NCI-H526 treated with DMSO at 0.1 percent for 48 hours (cell line): ENCODE measurements around the gene C14orf93.
"Not testable (repeated sequence)": the region's sequence is repeated elsewhere in the genome, so short reads cannot be mapped to it uniquely, and the experiment has no call there.

ENCODE experiments used
- DNase-seq: peaks from one replicate; lab custom pipeline; 2025; lab: John Stamatoyannopoulos, UW

C14orf93 gene

DNA sequence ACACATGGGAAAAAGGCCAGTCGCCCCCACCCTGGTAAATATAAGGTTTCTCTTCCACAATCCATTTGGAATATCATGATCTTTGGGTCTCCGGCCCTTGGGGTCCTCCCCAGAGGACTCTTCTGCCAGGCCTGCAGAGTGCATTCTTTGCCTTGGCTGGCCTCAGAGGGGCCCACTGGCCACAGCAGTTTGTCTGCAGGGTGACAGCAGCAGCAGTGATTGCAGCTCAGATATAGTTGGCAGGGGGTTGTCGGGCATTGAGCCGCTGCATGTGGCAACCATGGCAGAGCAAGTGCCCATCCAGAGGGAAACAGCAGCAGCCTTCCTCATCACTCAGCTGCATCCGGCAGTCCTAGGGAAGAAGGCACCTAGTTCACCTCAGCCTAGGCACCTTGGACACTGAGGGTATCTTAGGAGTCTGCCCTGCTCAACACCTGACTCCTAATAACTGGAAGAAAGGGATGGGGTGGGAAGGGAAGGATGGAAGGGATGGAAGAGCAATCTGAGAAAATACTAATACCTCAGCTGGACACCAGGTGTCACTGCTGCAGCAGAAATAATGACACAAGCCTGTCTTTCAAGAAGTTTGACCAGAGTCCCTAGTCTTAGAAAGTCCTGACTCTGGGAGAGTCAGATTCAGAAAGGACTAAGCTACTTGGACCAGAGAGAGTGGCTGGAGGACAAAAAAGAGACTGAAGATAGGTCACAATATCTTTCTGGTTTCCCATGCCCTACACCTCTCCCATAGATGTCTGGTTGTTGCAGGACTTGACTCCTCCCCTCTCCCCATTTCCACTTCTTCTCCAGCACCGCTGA lies 36.5 kb downstream of the C14orf93 start:
- DNase-seq = no peak

DNA sequence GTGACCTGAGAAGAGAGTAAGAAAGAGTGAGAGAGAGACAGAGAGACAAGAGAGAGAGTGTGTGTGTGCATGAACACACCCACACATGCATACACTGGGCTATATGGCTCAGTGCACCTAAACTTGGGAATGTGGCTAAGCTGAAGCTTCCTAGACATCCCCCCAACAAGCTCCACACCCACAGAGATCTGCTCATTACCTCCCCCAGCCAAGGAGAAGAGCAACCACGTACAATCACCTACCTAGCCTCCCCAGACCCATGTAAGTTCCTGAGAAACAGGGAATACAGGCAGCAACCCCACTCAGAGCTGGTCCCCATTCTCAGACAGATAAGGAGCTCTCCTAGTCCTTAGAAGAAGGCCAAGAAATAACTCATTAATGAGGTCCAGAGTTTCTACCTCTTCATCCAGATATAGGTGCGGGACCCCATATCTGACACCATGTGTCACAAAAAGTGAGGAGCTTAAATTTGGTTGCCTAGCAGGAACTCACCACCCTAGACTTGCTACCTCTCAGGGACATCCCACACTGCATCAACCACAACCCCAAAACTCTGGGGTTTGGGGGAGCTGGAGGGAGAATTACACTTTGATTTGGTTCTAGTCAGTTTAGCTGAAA lies 37.5 kb downstream of the C14orf93 start:
- DNase-seq = no peak

DNA sequence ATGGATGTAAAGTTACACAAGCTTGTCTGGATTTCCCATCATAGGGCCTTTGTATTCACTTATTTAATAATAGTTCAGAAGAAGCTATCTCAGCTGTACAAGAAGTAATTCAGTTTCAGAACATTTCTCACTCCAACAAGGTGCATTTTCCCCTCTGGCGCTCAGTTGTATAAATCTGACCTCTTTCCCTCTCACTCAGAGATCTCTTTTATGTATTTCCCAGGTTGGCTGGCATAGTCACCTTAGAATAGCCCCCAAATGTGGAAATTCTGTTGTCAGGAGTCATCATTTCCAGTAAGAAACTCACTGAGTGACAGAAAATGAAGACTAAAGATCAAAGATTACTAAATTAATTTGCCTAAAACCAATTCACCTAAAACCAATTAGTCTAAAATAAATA lies 38.8 kb downstream of the C14orf93 start:
- no peak for DNase-seq

DNA sequence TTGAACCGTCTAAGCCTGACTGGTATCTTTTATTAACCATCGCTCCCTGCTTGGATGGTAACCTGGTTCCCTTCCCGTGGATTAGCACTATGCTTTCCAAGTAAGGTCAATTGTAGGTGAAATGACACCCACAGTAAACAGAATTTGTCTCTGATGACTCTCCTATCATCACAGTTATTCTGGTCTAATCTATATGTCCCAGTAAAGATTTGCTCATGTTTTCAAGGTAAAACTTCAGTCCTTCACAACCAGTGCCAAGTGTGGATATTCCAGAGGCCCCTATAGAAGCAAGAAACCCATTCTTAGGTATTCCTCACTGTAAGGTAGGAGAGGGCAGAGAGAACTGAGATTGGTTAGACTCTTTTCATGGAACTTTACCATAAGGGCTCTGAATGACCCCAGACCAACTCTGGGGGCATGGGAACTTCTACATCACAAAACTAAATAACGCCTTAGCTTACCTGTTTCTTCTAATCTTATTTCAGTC lies 43.1 kb downstream of the C14orf93 start:
- no peak for DNase-seq

DNA sequence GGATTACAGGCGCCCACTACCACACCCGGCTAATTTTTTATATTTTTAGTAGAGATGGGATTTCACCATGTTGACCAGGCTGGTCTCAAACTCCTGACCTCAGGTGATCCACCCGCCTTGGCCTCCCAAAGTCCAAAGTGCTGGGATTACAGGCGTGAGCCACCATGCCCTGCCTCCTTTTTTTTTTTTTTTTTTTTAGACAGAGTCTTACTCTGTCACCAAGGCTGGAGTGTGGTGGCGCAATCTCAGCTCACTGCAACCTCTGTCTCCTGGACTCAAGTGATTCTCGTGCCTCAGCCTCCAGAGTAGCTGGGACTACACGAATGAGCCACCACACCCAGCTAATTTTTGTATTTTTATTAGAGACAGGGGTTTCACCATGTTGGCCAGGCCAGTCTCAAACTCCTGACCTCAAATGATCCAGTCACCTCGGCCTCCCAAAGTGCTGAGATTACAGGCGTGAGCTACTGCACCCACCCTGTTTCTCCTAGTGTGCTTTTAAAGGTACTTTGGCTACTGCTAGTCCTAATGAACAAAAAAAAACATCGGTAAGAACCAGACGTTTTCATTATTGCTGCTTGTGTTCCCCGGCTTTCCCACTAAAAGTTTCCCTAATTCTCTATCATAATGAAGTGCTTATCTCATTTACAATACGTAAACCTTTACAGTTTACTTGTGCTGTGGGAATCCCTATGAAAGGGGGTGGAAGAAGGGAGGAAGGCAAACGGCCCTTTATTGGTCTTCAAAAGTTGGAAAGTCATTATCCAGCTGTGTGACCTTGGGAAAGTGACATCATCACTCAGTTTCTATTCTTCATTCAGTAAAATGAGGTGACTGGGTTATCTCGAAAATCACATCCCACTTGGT lies 43.8 kb downstream of the C14orf93 start:
- not testable (repeated sequence) for DNase-seq

DNA sequence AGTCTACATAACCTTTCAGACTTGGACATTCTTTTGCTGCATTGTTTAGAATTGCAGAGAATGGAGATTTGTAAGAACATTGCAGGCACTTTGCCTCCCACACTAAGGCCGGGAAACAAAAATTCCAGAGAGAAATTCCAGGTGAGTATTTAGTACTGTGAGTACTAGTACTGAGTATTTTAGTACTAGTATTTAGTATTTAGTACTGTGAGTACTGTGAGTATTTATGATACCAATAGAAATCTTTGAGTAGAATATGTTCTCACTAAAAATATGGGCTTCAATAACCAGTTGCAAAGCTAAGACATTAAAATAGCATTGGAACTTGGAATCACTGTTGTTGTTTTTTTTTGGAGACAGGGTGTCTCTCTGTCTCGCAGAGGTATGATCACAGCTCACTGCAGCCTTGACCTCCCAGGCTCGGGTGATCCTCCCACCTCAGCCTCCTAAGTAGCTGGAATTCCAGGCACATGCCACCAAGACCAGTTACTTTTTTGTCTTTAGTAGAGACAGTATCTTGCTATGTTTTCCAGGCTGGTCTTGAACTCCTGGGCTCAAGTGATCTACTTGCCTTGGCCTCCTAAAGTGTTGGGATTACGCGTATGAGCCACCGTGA lies 47.8 kb downstream of the C14orf93 start:
- DNase-seq = no peak

DNA sequence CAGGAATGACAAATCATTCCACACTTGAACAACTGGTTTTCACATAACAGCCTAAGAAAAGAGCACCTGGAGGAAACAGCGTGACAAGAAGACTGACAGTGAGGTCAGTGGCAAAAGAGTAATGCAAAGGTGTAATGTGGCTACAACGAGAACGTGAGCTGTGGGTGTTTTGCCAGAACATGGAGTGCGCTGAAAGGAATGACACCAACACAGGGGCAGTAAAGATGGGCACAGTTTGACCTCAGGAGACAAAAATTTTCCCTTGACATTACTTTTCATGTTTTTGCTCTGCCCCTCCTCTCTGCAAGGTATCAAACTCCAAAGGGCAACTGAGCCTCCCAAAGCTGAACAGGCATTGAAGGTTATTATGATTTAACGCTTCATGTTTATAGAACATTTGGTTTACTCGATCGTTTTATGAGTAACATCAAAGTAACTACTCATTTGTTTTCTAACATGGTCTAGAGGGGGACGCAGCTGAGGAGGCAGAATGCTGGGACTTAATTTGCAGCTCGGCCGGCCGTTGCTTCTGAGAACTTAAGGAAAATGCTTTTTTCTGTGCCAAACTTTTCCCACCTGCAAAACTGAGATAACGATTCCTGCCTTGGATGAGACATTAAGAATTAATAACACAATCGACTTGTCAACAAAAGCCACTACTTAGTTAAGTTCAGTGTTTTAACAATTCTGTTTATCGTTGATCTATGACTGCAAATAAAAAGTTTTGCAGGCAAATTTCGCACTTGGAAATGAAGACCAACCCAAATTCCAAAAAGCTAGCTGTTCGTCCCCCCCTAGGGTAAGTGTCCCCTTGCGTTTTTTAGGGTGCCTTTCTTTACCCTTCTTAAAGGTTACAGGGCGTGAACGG lies 54.0 kb downstream of the C14orf93 start:
- DNase-seq = no peak

DNA sequence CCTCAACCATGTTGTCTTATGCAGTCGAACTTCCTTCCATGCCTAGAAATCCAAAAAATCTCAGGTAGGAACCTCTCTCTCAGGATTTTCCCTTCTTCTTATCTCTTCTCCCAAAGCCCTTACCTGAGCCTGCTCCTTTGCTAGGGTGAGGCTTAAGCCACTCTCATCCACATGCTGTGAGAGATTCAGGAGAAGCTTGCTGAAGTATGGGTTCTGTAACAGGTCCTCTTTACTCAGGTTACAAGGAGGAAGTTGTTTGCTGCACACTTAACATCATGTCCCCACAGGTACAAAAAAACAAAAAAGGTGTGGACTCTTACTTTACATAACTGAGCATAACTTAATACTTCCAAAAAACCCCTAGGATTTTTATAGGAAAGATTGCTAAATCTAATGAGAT lies 57.5 kb downstream of the C14orf93 start:
- DNase-seq = no peak

DNA sequence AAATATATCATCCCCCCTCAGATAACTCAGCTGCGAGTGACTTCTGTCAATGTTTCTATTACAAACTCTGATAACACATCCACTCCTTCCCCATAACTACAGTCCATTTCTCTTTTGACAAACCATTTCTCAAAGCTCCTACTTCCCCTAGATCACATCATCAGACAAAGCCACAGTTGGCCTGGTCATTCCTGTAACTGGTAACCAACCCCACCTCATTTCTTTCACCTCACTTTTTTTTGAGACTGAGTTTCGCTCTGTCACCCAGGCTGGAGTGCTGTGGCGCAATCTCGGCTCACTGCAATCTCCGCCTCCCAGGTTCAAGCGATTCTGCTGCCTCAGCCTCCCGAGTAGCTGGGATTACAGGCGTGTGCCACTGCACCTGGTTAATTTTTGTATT lies 58.1 kb downstream of the C14orf93 start:
- not testable (repeated sequence) for DNase-seq

DNA sequence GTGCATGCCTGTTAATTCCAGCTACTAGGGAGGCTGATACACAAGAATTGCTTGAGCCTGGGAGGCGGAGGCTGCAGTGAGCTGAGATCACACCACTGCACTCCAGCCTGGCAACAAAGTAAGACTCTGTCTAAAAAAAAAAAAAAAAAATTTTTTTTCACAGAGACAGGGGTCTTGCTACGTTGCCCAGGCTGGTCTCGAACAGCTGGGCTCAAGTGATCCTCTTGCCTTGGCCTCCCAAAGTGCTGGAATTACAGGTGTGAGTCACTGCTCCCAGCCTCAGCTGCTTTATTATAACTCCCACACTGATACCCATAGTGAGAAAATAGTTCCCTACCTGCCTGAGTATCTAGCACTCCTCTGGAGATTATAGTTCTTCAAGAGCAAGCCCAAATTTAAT lies 64.3 kb downstream of the C14orf93 start:
- DNase-seq = no peak

DNA sequence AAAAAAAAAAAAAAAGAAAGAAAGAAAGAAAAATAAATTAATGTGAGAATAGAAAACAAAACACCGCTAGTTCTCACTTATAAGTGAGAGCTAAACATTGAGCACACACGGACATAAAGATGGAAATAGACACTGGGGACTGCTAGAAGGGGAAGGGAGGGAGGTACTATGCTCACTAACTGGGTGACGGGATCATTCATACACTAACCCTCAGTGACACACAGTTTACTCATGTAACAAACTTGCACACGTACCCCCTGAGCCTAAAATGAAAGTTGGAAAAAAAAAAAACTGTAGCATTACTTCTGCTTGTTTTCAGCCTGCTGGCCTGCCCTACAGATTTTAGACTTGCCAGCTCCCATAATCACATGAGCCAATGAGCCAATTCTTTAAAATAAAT lies 70.3 kb downstream of the C14orf93 start:
- DNase-seq = no peak
